GM18868 (cell line): ENCODE measurements around the gene XPNPEP2.

Experiments used
- ATAC-seq: cut with Tn5 transposase; IDR thresholded peaks from one replicate; pipeline ENCODE4 v1.9.1; 2021; ENCODE audit warnings: mild to moderate bottlenecking, moderate library complexity; ENCODE audit not compliant: unreplicated experiment

Gene XPNPEP2

GRCh38 chrX:129793604-129794191, 54.9 kb downstream of the XPNPEP2 start:
- no peak for ATAC-seq

GRCh38 chrX:129795584-129795983, 56.8 kb downstream of the XPNPEP2 start:
- ATAC-seq: no peak

- ATAC-seq: no peak
These were observed 58.6 kb downstream of the XPNPEP2 start for GRCh38 chrX:129797251-129797906.

GRCh38 chrX:129798456-129798855, 59.7 kb downstream of the XPNPEP2 start:
- ATAC-seq: no peak

GRCh38 chrX:129798888-129799287, 60.1 kb downstream of the XPNPEP2 start:
- ATAC-seq: no peak

GRCh38 chrX:129800186-129800585, 61.4 kb downstream of the XPNPEP2 start:
- ATAC-seq: no peak

- no peak for ATAC-seq
These were observed 64.1 kb downstream of the XPNPEP2 start for GRCh38 chrX:129802863-129803262.

- no peak for ATAC-seq
These were observed 66.0 kb downstream of the XPNPEP2 start for GRCh38 chrX:129804806-129805205.

- ATAC-seq: no peak
These were observed 69.5 kb downstream of the XPNPEP2 start for GRCh38 chrX:129808158-129808828.

- no peak for ATAC-seq
These were observed 70.3 kb downstream of the XPNPEP2 start for GRCh38 chrX:129808829-129809796.

GRCh38 chrX:129813662-129814368, 75.0 kb downstream of the XPNPEP2 start:
- ATAC-seq: no peak

- no peak for ATAC-seq
These were observed 79.3 kb downstream of the XPNPEP2 start for GRCh38 chrX:129818123-129818522.
